ENCODE results near the gene BCDIN3D.

Gene BCDIN3D

GRCh38 chr12:49813131-49813530, 29.8 kb downstream of the BCDIN3D start:
- no peak for DNase-seq

- DNase-seq, result no peak
Measured at GRCh38 chr12:49811961-49812401, 30.9 kb downstream of the BCDIN3D start.

GRCh38 chr12:49811136-49811535, 31.8 kb downstream of the BCDIN3D start:
- DNase-seq, result no peak

- peak; percentile 38 for DNase-seq
Measured at GRCh38 chr12:49809906-49810389, 33.0 kb downstream of the BCDIN3D start.

GRCh38 chr12:49809381-49809905, 33.5 kb downstream of the BCDIN3D start:
- peak; percentile 73 for DNase-seq

- peak; percentile 76 for DNase-seq
Measured at GRCh38 chr12:49808686-49809380, 34.1 kb downstream of the BCDIN3D start.

GRCh38 chr12:49807991-49808580, 34.8 kb downstream of the BCDIN3D start:
- no peak for DNase-seq

GRCh38 chr12:49806877-49807276, 36.0 kb downstream of the BCDIN3D start:
- no peak for DNase-seq

GRCh38 chr12:49806321-49806813, 36.5 kb downstream of the BCDIN3D start:
- no peak for DNase-seq

- no peak for DNase-seq
Measured at GRCh38 chr12:49805409-49805808, 37.5 kb downstream of the BCDIN3D start.

GRCh38 chr12:49804821-49805220, 38.1 kb downstream of the BCDIN3D start:
- no peak for DNase-seq

- no peak for DNase-seq
Measured at GRCh38 chr12:49803693-49804450, 39.0 kb downstream of the BCDIN3D start.

- DNase-seq, result no peak
Measured at GRCh38 chr12:49801141-49802063, 41.5 kb downstream of the BCDIN3D start.

GRCh38 chr12:49800421-49801140, 42.3 kb downstream of the BCDIN3D start:
- no peak for DNase-seq

GRCh38 chr12:49798934-49799333, 44.0 kb downstream of the BCDIN3D start:
- DNase-seq, result no peak

GRCh38 chr12:49798248-49798647, 44.7 kb downstream of the BCDIN3D start:
- DNase-seq, result no peak

GRCh38 chr12:49797449-49797776, 45.5 kb downstream of the BCDIN3D start:
- DNase-seq, result no peak

GRCh38 chr12:49796606-49797448, 46.1 kb downstream of the BCDIN3D start:
- no peak for DNase-seq

- no peak for DNase-seq
Measured at GRCh38 chr12:49796155-49796554, 46.8 kb downstream of the BCDIN3D start.

GRCh38 chr12:49795654-49796105, 47.2 kb downstream of the BCDIN3D start:
- DNase-seq, result no peak

Measured in retina (tissue), 1 donor.